ENCODE results near the gene EVI5L.
"Not testable (repeated sequence)": the region's sequence is repeated elsewhere in the genome, so short reads cannot be mapped to it uniquely, and the experiment has no call there.

EVI5L gene

DNA sequence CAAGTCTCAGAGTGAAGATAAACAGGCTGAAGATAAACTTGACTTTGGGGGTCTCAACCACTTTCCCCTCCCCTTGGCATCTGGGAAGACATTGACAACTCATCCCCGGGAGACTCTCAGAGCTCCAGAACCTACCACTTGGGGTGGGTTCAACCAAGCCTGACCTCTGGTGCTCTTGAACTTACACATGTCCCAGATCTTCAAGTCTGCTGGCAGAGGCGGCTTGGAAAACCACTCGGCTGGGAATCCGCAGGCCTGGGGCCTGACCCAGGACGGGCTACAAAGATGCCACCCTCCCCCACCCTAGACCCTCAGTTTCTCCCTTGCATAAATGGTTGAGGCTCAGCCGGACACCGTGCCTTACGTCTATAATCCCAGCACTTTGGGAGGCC, 58.8 kb downstream of the EVI5L start:
- no peak for DNase-seq (ENCODE audit: extremely low read depth, low read depth)
- TF ChIP-seq, protein P1, sequence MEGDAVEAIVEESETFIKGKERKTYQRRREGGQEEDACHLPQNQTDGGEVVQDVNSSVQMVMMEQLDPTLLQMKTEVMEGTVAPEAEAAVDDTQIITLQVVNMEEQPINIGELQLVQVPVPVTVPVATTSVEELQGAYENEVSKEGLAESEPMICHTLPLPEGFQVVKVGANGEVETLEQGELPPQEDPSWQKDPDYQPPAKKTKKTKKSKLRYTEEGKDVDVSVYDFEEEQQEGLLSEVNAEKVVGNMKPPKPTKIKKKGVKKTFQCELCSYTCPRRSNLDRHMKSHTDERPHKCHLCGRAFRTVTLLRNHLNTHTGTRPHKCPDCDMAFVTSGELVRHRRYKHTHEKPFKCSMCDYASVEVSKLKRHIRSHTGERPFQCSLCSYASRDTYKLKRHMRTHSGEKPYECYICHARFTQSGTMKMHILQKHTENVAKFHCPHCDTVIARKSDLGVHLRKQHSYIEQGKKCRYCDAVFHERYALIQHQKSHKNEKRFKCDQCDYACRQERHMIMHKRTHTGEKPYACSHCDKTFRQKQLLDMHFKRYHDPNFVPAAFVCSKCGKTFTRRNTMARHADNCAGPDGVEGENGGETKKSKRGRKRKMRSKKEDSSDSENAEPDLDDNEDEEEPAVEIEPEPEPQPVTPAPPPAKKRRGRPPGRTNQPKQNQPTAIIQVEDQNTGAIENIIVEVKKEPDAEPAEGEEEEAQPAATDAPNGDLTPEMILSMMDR (IDR thresholded peaks at IDR 0.05; ENCODE audit: low read depth, low read length): no peak

DNA sequence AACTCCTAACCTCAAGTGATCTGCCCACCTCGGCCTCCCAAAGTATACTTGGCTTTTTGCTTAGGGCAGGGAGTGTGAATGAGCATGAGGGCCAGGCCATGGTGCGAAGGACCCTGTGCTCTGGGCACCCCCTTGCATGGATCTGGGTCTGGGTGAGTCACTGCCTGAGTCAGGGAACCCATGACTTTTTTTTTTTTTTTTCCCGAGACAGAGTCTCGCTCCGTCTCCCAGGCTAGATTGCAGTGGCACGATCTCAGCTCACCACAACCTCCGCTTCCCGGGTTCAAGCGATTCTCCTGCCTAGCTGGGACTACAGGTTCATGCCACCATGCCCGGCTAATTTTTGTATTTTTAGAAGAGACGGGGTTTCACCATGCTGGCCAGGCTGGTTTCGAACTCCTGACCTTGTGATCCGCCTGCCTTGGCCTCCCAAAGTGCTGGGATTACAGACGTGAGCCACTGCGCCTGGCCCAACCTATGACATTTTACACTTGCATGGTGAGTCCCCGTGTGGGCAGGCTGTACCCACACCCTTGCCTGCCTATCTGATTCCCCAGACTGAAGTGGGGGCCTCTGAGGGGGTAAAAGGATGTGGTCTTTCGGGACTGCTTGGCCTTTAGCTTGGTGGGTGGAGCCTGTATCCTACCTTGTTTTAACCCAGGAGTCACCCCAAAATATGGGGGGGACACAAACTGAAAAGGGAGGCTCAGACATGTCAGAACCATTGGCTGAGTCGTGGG, 63.5 kb downstream of the EVI5L start:
- not testable (repeated sequence) for DNase-seq (ENCODE audit: extremely low read depth, low read depth)

DNA sequence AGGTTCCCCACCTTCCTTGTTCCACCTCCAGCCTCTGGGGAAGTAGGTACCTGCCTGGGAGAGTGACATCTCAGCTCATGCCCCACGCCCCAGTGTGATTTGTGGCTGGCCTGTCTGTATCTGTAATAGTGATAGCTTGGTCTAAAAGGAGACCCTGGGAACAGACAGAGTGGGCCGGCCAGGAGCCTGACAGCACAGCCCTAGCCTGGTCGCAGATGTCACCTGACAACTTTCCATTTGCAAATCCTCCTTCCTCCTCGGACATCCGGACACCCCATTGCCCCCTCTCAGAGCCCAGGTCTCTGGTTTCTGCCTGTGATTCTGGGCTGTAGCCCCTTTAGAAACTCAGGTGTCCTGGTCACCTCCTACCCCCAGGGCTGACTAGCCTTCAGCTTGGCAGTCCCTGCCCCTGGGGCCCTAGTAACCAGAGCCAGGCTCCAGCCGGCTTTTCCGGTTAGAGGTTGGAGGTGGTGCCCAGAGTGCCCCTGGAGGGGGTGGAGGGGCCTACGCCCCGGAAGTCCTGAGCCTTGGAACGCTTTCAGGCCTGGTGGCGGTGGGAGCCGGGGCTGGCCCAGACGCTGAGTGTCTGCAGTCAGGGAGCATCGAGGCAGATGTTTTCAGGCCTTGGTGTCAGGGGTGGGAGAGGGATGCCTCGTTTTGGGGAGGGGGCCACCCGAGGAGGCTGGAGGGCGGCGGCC, 64.7 kb downstream of the EVI5L start:
- DNase-seq (ENCODE audit: extremely low read depth, low read depth): no peak
- TF ChIP-seq, protein P1 (IDR thresholded peaks at IDR 0.05; ENCODE audit: low read depth, low read length): no peak

DNA sequence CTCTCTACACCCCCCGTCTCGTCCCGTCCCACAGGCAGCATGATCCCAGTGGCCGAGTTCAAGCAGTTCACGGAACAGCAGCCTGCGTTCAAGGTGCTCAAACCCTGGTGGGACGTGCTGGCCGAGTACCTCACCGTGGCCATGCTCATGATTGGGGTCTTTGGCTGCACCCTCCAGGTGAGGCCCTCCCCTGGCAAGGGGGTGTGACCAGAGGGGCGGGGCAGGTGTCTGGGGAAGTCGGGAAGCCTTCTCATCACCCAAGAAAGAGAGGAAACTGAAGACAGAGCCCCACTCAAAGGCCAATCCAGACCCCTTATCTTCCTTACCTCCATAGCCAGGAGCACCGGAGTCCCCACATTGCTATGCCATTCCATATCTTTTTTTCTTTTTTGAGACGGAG, 65.5 kb downstream of the EVI5L start:
- TF ChIP-seq, protein P1 (IDR thresholded peaks at IDR 0.05; ENCODE audit: low read depth, low read length): no peak
- DNase-seq (ENCODE audit: extremely low read depth, low read depth): no peak

DNA sequence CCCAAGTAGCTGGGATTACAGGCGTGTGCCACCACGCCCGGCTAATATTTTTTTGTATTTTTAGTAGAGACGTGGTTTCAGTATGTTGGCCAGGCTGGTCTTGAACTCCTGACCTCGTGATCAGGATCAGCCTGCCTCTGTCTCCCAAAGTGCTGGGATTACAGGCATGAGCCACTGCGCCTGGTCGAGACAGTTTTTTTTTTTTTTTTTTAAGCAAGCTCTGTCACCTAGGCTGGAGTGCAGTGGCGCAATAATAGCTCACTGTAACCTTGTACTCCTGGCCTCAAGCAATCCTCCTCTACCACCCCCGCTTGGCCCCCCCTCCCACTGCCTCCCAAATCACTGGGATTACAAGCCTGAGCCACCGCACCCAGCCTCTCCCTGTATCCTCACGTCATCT, 67.3 kb downstream of the EVI5L start:
- no peak for DNase-seq (ENCODE audit: extremely low read depth, low read depth)
- TF ChIP-seq, protein P1 (IDR thresholded peaks at IDR 0.05; ENCODE audit: low read depth, low read length): no peak

DNA sequence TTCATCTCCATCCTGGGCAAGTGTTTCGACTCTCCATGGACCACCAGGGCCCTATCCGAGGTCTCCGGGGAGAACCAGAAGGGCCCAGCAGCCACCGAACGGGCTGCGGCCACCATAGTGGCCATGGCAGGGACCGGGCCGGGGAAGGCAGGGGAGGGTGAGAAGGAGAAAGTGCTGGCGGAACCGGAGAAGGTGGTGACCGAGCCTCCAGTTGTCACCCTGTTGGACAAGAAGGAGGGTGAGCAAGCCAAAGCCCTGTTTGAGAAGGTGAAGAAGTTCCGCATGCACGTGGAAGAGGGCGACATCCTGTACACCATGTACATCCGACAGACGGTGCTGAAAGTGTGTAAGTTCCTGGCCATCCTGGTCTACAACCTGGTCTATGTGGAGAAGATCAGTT, 68.9 kb downstream of the EVI5L start:
- DNase-seq (ENCODE audit: extremely low read depth, low read depth): no peak
- TF ChIP-seq, protein P1 (IDR thresholded peaks at IDR 0.05; ENCODE audit: low read depth, low read length): no peak

DNA sequence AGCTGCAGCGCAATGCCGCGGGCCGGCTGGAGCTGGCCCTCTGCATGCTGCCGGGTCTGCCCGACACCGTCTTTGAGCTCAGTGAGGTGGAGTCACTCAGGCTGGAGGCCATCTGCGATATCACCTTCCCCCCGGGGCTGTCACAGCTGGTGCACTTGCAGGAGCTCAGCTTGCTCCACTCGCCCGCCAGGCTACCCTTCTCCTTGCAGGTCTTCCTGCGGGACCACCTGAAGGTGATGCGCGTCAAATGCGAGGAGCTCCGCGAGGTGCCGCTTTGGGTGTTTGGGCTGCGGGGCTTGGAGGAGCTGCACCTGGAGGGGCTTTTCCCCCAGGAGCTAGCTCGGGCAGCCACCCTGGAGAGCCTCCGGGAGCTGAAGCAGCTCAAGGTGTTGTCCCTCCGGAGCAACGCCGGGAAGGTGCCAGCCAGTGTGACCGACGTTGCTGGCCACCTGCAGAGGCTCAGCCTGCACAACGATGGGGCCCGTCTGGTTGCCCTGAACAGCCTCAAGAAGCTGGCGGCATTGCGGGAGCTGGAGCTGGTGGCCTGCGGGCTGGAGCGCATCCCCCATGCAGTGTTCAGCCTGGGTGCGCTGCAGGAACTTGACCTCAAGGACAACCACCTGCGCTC, 69.8 kb downstream of the EVI5L start:
- no peak for DNase-seq (ENCODE audit: extremely low read depth, low read depth)
- TF ChIP-seq, protein P1 (IDR thresholded peaks at IDR 0.05; ENCODE audit: low read depth, low read length): no peak

All from AG09319 (cell line).